GM12891 (cell line): ENCODE results near the gene DYNC1I1.

Experiments
- POLR2A ChIP-seq: IDR thresholded peaks from 2 replicates; pipeline ENCODE4 v1.6.1; 2011; ENCODE audit warnings: low read depth, low read length, control low read depth
- POLR2AphosphoS5 ChIP-seq: IDR thresholded peaks from 2 replicates; pipeline ENCODE4 v1.6.1; 2011; ENCODE audit warnings: low read depth, low read length, control low read depth

GRCh38 chr7:95907337-95907736 is 135.0 kb downstream of the DYNC1I1 start:
- TF ChIP-seq POLR2A (no peak), POLR2AphosphoS5 (no peak)
